Measurements from ENCODE around the gene MAN1A2.

GRCh38 chr1:117414943-117415342, 47.7 kb downstream of the MAN1A2 start:
- TF ChIP-seq, protein P1, sequence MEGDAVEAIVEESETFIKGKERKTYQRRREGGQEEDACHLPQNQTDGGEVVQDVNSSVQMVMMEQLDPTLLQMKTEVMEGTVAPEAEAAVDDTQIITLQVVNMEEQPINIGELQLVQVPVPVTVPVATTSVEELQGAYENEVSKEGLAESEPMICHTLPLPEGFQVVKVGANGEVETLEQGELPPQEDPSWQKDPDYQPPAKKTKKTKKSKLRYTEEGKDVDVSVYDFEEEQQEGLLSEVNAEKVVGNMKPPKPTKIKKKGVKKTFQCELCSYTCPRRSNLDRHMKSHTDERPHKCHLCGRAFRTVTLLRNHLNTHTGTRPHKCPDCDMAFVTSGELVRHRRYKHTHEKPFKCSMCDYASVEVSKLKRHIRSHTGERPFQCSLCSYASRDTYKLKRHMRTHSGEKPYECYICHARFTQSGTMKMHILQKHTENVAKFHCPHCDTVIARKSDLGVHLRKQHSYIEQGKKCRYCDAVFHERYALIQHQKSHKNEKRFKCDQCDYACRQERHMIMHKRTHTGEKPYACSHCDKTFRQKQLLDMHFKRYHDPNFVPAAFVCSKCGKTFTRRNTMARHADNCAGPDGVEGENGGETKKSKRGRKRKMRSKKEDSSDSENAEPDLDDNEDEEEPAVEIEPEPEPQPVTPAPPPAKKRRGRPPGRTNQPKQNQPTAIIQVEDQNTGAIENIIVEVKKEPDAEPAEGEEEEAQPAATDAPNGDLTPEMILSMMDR (IDR thresholded peaks at IDR 0.05; ENCODE audit: borderline replicate concordance, extremely low read depth, low read length, poor library complexity, severe bottlenecking), result no peak
- no peak for TF ChIP-seq EZH2 (IDR thresholded peaks at IDR 0.05; ENCODE audit: borderline replicate concordance, low read depth, low read length, severe bottlenecking)

All from DND-41 (cell line).